Measurements from ENCODE around the gene KLHL29. TPM values are rescaled to one million over a fixed set of nuclear protein-coding genes. Genes with fewer than 3 reads are reported as not detected.

Gene KLHL29
- total RNA-seq, 1 experiment from 2014 or later: 2.4 TPM

DNA sequence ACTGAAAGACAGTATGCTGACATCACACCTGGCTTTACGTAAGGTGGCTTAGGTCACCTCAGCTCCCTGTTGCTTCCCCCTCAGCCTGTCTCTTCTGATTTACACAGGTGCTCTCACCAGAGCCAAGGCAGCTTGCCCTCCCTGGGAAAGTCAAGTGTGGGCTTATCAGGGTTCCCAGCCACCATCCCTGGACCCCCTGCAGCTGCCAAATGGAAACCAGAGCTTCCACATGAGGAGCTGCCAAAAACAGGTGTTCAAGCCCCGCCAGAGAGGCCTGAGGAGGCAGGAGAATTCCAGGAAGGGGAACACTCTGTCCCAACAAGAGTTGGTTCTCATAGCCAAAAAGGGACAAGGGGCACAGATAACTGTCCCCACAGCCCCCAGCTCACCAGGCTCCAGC, 275.3 kb downstream of the KLHL29 start:
- H4K5ac ChIP-seq (ENCODE audit: insufficient read length, low read depth, low read length): no peak overlapping the region
- H3K18ac ChIP-seq (ENCODE audit: insufficient read length, low read depth, low read length): no peak overlapping the region
- TF ChIP-seq, protein P1, sequence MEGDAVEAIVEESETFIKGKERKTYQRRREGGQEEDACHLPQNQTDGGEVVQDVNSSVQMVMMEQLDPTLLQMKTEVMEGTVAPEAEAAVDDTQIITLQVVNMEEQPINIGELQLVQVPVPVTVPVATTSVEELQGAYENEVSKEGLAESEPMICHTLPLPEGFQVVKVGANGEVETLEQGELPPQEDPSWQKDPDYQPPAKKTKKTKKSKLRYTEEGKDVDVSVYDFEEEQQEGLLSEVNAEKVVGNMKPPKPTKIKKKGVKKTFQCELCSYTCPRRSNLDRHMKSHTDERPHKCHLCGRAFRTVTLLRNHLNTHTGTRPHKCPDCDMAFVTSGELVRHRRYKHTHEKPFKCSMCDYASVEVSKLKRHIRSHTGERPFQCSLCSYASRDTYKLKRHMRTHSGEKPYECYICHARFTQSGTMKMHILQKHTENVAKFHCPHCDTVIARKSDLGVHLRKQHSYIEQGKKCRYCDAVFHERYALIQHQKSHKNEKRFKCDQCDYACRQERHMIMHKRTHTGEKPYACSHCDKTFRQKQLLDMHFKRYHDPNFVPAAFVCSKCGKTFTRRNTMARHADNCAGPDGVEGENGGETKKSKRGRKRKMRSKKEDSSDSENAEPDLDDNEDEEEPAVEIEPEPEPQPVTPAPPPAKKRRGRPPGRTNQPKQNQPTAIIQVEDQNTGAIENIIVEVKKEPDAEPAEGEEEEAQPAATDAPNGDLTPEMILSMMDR (conservative IDR thresholded peaks at IDR 0.05): no peak
- no peaks in the 10 kb centered on the region for H3K9me3 ChIP-seq (ENCODE audit: control insufficient read depth, low read depth, low read length)
- H2AK5ac ChIP-seq (ENCODE audit: insufficient read length, low read length): no peak overlapping the region
- H3K9ac ChIP-seq (ENCODE audit: extremely low read depth, insufficient read length, low read length): no peak overlapping the region
- no peak overlapping the region for H2BK12ac ChIP-seq (ENCODE audit: insufficient read length, low read depth, low read length)
- Mint-ChIP-seq H3K9me3 (no peaks in the 10 kb centered on the region), H3K27me3 (ENCODE audit: low read depth) (no peaks in the 10 kb centered on the region; the same call in 1 of the 2 replicates), H3K4me1 (no peaks in the 10 kb centered on the region), H3K4me3 (no peak overlapping the region), H3K27ac (peak overlapping the region in 1 of 3 experiments; percentile 86; a peak in 1 of 7 replicates), H3K36me3 (ENCODE audit: insufficient read depth in 1 of 3, low read depth in 3 of 3) (no peaks in the 10 kb centered on the region; a peak in 1 of 7 replicates)
- H3K4me1 ChIP-seq (ENCODE audit: insufficient read depth, low read length): no peaks in the 10 kb centered on the region
- DNase-seq: no peak
- H4K91ac ChIP-seq (ENCODE audit: insufficient read length, low read depth, low read length): no peak overlapping the region
- no peak overlapping the region for H3K4ac ChIP-seq (ENCODE audit: low read depth, low read length)
- no peak overlapping the region for H2BK20ac ChIP-seq (ENCODE audit: low read depth, low read length, poor library complexity, severe bottlenecking)
- H3K4me2 ChIP-seq (ENCODE audit: insufficient read depth, insufficient read length, low read length): no peak overlapping the region
- H2BK120ac ChIP-seq (ENCODE audit: low read depth, low read length, poor library complexity, severe bottlenecking): no peak overlapping the region
- H3K14ac ChIP-seq (ENCODE audit: insufficient read depth, low read length): no peak overlapping the region
- no peak overlapping the region for H3T11ph ChIP-seq (ENCODE audit: low read length)
- H3K27ac ChIP-seq (ENCODE audit: insufficient read length, low read depth, low read length): no peak overlapping the region
- no peaks in the 10 kb centered on the region for H3K79me1 ChIP-seq (ENCODE audit: insufficient read depth, low read depth, low read length, poor library complexity, severe bottlenecking)
- WGBS (ENCODE audit: extremely low coverage, insufficient read length, low lambda C conversion rate): no CpG with 5 or more reads among the region's 2 CpGs
- H2BK15ac ChIP-seq (ENCODE audit: low read depth, low read length): no peak overlapping the region
- no peak overlapping the region for H3K23ac ChIP-seq (ENCODE audit: insufficient read length, low read depth, low read length)
- no peaks in the 10 kb centered on the region for H4K20me1 ChIP-seq (ENCODE audit: control insufficient read depth, insufficient read depth, insufficient read length)
- H2AFZ ChIP-seq (ENCODE audit: low read length): no peak overlapping the region
- H3K27me3 ChIP-seq (ENCODE audit: insufficient read depth, low read length): no peaks in the 10 kb centered on the region
- H2BK5ac ChIP-seq (ENCODE audit: insufficient read length, low read length): no peak overlapping the region
- H3K23me2 ChIP-seq (ENCODE audit: insufficient read length, low read depth, low read length, poor library complexity, severe bottlenecking): no peaks in the 10 kb centered on the region
- no peak overlapping the region for H4K8ac ChIP-seq (replicated peaks; ENCODE audit: insufficient read length, low read depth, low read length)
- H3K56ac ChIP-seq (ENCODE audit: insufficient read length, low read depth, low read length): no peak overlapping the region
- H3K79me2 ChIP-seq (ENCODE audit: insufficient read depth, low read length): no peaks in the 10 kb centered on the region
